Gastrocnemius medialis (tissue), 4 donors: ENCODE data around the gene STRN4. TPM values are rescaled to one million over a fixed set of nuclear protein-coding genes. Genes with fewer than 3 reads are reported as not detected.

Source experiments
- ATAC-seq, 2 donors: fragments of 150-250 bp; one replicate each; pipeline ENCODE4 v1.9.1; 2016
- DNase-seq, 2 donors: peaks; one replicate each; pipeline ENCODE4 v3.0.0-alpha.2; 2019
- H3K27ac ChIP-seq, 4 donors: fragments of 200-600 bp; sonication (generic); 1 replicate in 1 of 4; 2 replicates in 3 of 4; pipeline ENCODE4 v1.5.1; 2016 to 2018; ENCODE audit warnings: mild to moderate bottlenecking in 2 of 4, moderate library complexity in 1 of 4
- H3K27me3 ChIP-seq, 3 donors: fragments of 200-600 bp; sonication (generic) in 2 of 3; 1 replicate in 1 of 3; 2 replicates in 2 of 3; pipeline versions ENCODE4 v1.5.1 to v1.6.0; 2016 to 2019; ENCODE audit warnings: mild to moderate bottlenecking in 1 of 3, moderate library complexity in 1 of 3
- H3K36me3 ChIP-seq, 2 donors: fragments of 200-600 bp; sonication (generic) in 1 of 2; one replicate each; pipeline ENCODE4 v1.5.1; 2017 to 2018
- H3K4me1 ChIP-seq, 2 donors: fragments of 200-600 bp; sonication (generic) in 1 of 2; one replicate each; pipeline ENCODE4 v1.5.1; 2016 to 2017; ENCODE audit warnings: mild to moderate bottlenecking in 2 of 2
- H3K4me3 ChIP-seq, 4 donors: fragments of 200-600 bp; sonication (generic) in 3 of 4; 1 replicate in 1 of 4; 2 replicates in 3 of 4; pipeline ENCODE4 v1.5.1; 2016 to 2019; ENCODE audit warnings: mild to moderate bottlenecking in 2 of 4
- H3K9me3 ChIP-seq, 3 donors: fragments of 200-600 bp; sonication (generic) in 2 of 3; 1 replicate in 1 of 3; 2 replicates in 2 of 3; pipeline ENCODE4 v1.5.1; 2016 to 2019
- CTCF ChIP-seq, 5 experiments: fragments of 450-650 bp in 3 of 5; fragments of 200-600 bp in 2 of 5; sonication (generic) in 2 of 5; IDR thresholded peaks in 4 of 5; conservative IDR thresholded peaks in 1 of 5; 1 replicate in 4 of 5; 2 replicates in 1 of 5; pipeline ENCODE4 v1.5.1; 2016 to 2019; ENCODE audit warnings: antibody characterized with exemption in 5 of 5, mild to moderate bottlenecking in 3 of 5, moderate library complexity in 3 of 5
- POLR2A ChIP-seq, 2 donors: fragments of 450-650 bp; IDR thresholded peaks; one replicate each; pipeline ENCODE4 v1.6.1; 2017; ENCODE audit warnings: antibody characterized with exemption in 2 of 2, mild to moderate bottlenecking in 2 of 2, moderate library complexity in 2 of 2
- in situ Hi-C, 4 donors: fragments of 200-750 bp; cut with MboI; loops; one replicate each; pipeline versions ENCODE4 v1.15.0 to v1.8.0; 2017; ENCODE audit warnings: low sequenced_read_pairs in 4 of 4
- intact Hi-C: fragments of 100-400 bp; cut with DNase I; formaldehyde crosslinking; loops from one replicate; pipeline ENCODE4 v1.15.1; 2023; ENCODE audit warnings: low total_unique reads
- total RNA-seq, 4 donors: library from RNA; depleted of rRNA; stranded (reverse); fragments of >200 nt; gene quantifications; one replicate each; pipeline versions ENCODE4 v1.1.0 to v1.2.3, GENCODE V29; 2016

Gene STRN4
- total RNA-seq, 4 donors from 2014 or later, result 45.5 to 75.7 (median 57.9) TPM

GRCh38 chr19:46691948-46692347 is 54.3 kb downstream of the STRN4 start:
- H3K9me3 ChIP-seq, result no peaks in the 10 kb centered on the region
- ATAC-seq (no peak), DNase-seq (no peak)
- intact Hi-C loops (no loop called here), in situ Hi-C loops (no loop called here)
- H3K4me1 ChIP-seq, result no peaks in the 10 kb centered on the region
- no peak for TF ChIP-seq POLR2A (IDR thresholded peaks at IDR 0.05)
- TF ChIP-seq CTCF (IDR thresholded peaks at IDR 0.05 in 4 of 5, conservative IDR thresholded peaks at IDR 0.05 in 1 of 5), result no peak
- no peak overlapping the region for H3K4me3 ChIP-seq
- no peaks in the 10 kb centered on the region for H3K27me3 ChIP-seq
- H3K27ac ChIP-seq, result no peak overlapping the region
- H3K36me3 ChIP-seq, result peaks cover 0 to 86% of the 10 kb centered on the region in 2 donors

GRCh38 chr19:46691104-46691503 is 55.1 kb downstream of the STRN4 start:
- in situ Hi-C loops, result no loop called here
- TF ChIP-seq CTCF (IDR thresholded peaks at IDR 0.05 in 4 of 5, conservative IDR thresholded peaks at IDR 0.05 in 1 of 5) (no peak), POLR2A (IDR thresholded peaks at IDR 0.05) (no peak)
- Histone ChIP-seq H3K4me3 (no peak overlapping the region), H3K4me1 (no peaks in the 10 kb centered on the region), H3K27me3 (no peaks in the 10 kb centered on the region), H3K36me3 (peaks cover 0 to 79% of the 10 kb centered on the region in 2 donors), H3K27ac (no peak overlapping the region), H3K9me3 (no peaks in the 10 kb centered on the region)
- ATAC-seq (no peak), DNase-seq (no peak)
- intact Hi-C loops, result no loop called here

GRCh38 chr19:46689358-46689757 is 56.9 kb downstream of the STRN4 start:
- no peak for TF ChIP-seq POLR2A (IDR thresholded peaks at IDR 0.05)
- no peak for TF ChIP-seq CTCF (IDR thresholded peaks at IDR 0.05 in 4 of 5, conservative IDR thresholded peaks at IDR 0.05 in 1 of 5)
- DNase-seq (no peak), ATAC-seq (no peak)
- Histone ChIP-seq H3K4me3 (no peak overlapping the region), H3K9me3 (no peaks in the 10 kb centered on the region), H3K27me3 (no peaks in the 10 kb centered on the region), H3K27ac (no peak overlapping the region), H3K4me1 (no peaks in the 10 kb centered on the region), H3K36me3 (peaks cover 0 to 61% of the 10 kb centered on the region in 2 donors)
- in situ Hi-C loops (no loop called here), intact Hi-C loops (no loop called here)

- no peak overlapping the region for H3K4me3 ChIP-seq
- ATAC-seq, result no peak
- DNase-seq, result no peak
- no peaks in the 10 kb centered on the region for H3K9me3 ChIP-seq
- intact Hi-C loops, result no loop called here
- no peaks in the 10 kb centered on the region for H3K4me1 ChIP-seq
- TF ChIP-seq POLR2A (IDR thresholded peaks at IDR 0.05), result no peak
- TF ChIP-seq CTCF (IDR thresholded peaks at IDR 0.05 in 4 of 5, conservative IDR thresholded peaks at IDR 0.05 in 1 of 5), result no peak
- no peaks in the 10 kb centered on the region for H3K27me3 ChIP-seq
- no peak overlapping the region for H3K27ac ChIP-seq
- peaks cover 0 to 46% of the 10 kb centered on the region in 2 donors for H3K36me3 ChIP-seq
- in situ Hi-C loops, result no loop called here
These were observed 58.7 kb downstream of the STRN4 start for GRCh38 chr19:46687438-46688145.

GRCh38 chr19:46685189-46685588 is 61.1 kb downstream of the STRN4 start:
- intact Hi-C loops, result no loop called here
- Histone ChIP-seq H3K36me3 (peaks cover 0 to 30% of the 10 kb centered on the region in 2 donors), H3K9me3 (no peaks in the 10 kb centered on the region), H3K27ac (no peak overlapping the region), H3K4me1 (no peaks in the 10 kb centered on the region), H3K27me3 (no peaks in the 10 kb centered on the region), H3K4me3 (no peak overlapping the region)
- no peak for DNase-seq
- TF ChIP-seq POLR2A (IDR thresholded peaks at IDR 0.05) (no peak), CTCF (IDR thresholded peaks at IDR 0.05 in 4 of 5, conservative IDR thresholded peaks at IDR 0.05 in 1 of 5) (no peak)
- no peak for ATAC-seq
- in situ Hi-C loops, result no loop called here
